HepG2 (cell line): Measurements from ENCODE around the gene P3H3. TPM values are rescaled to one million over a fixed set of nuclear protein-coding genes. Genes with fewer than 3 reads are reported as not detected.

Experiments
- ARHGAP35 ChIP-seq: sonication (generic); formaldehyde crosslinking; IDR thresholded peaks from 2 replicates; pipeline ENCODE4 v1.9.0; 2022; ENCODE audit warnings: mild to moderate bottlenecking, inconsistent platforms, moderate library complexity, missing genetic modification reagents, borderline replicate concordance
- FOXA1 ChIP-seq, 2 experiments: fragments of 450-650 bp in 1 of 2; sonication (generic) in 1 of 2; formaldehyde crosslinking in 1 of 2; IDR thresholded peaks; 2 replicates each; pipeline versions ENCODE4 v1.4.0 to v1.6.1; 2016 to 2020; ENCODE audit warnings: missing genetic modification reagents in 1 of 2
- MED13 ChIP-seq: sonication (generic); formaldehyde crosslinking; IDR thresholded peaks from 2 replicates; pipeline ENCODE4 v1.5.0; 2020; ENCODE audit warnings: missing genetic modification reagents
- MEIS1 ChIP-seq: sonication (generic); formaldehyde crosslinking; IDR thresholded peaks from 2 replicates; pipeline ENCODE4 v1.9.0; 2021; ENCODE audit warnings: mild to moderate bottlenecking, missing genetic modification reagents, moderate library complexity, borderline replicate concordance
- ZNF180 ChIP-seq: sonication (generic); formaldehyde crosslinking; IDR thresholded peaks from 2 replicates; pipeline ENCODE4 v1.4.0; 2020; ENCODE audit warnings: low read depth, missing genetic modification reagents, borderline replicate concordance
- ZNF556 ChIP-seq: sonication (generic); formaldehyde crosslinking; IDR thresholded peaks from 2 replicates; pipeline ENCODE4 v1.4.0; 2020; ENCODE audit warnings: mild to moderate bottlenecking, missing genetic modification reagents, borderline replicate concordance
- ZNF792 ChIP-seq: IDR thresholded peaks from 2 replicates; pipeline ENCODE4 v1.6.1; 2016
- polyA plus RNA-seq, 8 experiments: library from polyadenylated mRNA; depleted of rRNA in 3 of 8; stranded (reverse) in 7 of 8; unstranded in 1 of 8; fragments of >200 nt; fragmentation: Illumina TruSeq in 4 of 8; extraction: Trizol in 4 of 8; gene quantifications; 2 replicates each; pipeline versions ENCODE4 v1.2.1 to v1.2.3, GENCODE V29; 2011 to 2016; ENCODE audit warnings: low read depth in 4 of 8, missing spikeins in 1 of 8, mixed read lengths in 1 of 8; ENCODE audit not compliant: insufficient read depth in 1 of 8
- total RNA-seq, 5 experiments: library from RNA; depleted of rRNA; stranded (reverse); fragments of >200 nt; fragmentation: Illumina TruSeq; extraction: Trizol; gene quantifications; 2 replicates each; pipeline ENCODE4 v1.2.3, GENCODE V29; 2016; ENCODE audit warnings: low read depth in 1 of 5
- TF ChIP-seq, protein P1 (sequence below): sonication (generic); formaldehyde crosslinking; IDR thresholded peaks from 2 replicates; pipeline ENCODE4 v1.5.0; 2020; ENCODE audit warnings: mild to moderate bottlenecking, missing genetic modification reagents, borderline replicate concordance
- TF ChIP-seq, protein P2 (sequence below): IDR thresholded peaks from 2 replicates; pipeline ENCODE4 v1.6.1; 2016; ENCODE audit warnings: mild to moderate bottlenecking, missing biosample characterization, missing genetic modification reagents
- TF ChIP-seq, protein P3 (sequence below): sonication (generic); formaldehyde crosslinking; conservative IDR thresholded peaks from 2 replicates; pipeline ENCODE4 v1.5.0; 2020; ENCODE audit warnings: missing genetic modification reagents
- TF ChIP-seq, protein P4 (sequence below): sonication (generic); formaldehyde crosslinking; conservative IDR thresholded peaks from 2 replicates; pipeline ENCODE4 v1.4.0; 2020; ENCODE audit warnings: missing genetic modification reagents
- TF ChIP-seq, protein P5 (sequence below): sonication (generic); formaldehyde crosslinking; IDR thresholded peaks from 2 replicates; pipeline ENCODE4 v1.5.0; 2020; ENCODE audit warnings: missing genetic modification reagents, mild to moderate bottlenecking, borderline replicate concordance
- TF ChIP-seq, protein P6 (sequence below): sonication (generic); formaldehyde crosslinking; IDR thresholded peaks from 2 replicates; pipeline ENCODE4 v1.4.0; 2020; ENCODE audit warnings: mild to moderate bottlenecking, missing genetic modification reagents

Gene P3H3
- total and polyA plus RNA-seq, 2 of the 13 experiments (the other 11 are each of a cell fraction or from before 2014, with no cell fraction given): 20.1 to 20.5 TPM

DNA sequence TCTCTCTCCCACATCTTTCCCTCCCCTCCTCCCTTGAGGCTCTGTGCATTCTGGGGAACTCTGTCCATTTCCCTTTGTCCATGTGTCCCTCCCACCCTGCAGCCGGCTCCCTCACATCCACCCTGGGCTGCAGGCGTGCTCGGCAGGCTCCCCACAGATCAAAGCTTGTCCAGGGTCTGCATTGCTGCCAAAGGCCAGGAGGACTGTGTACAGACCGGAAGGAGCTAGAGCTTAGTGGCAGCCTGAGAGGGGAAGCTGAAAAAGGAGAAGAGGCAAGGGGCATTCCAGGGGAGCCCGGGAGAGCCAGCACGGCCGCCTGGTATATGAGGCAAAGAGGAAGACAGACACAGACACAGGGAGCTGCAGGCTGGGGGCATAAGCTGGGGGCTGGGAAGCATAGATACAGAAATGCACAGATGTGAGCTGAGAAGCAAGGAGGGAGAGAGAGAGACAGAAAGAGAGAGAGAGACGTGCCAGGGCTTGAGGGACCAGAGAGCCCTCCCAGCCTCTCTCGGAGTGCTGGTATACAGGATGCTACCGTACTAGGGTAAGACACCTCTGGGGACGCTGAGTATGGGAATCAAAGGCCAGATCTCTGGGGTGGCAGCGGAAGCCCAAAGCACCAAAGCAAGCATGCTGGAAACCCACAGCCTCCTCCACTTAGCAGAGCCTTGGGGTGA is 35.5 kb upstream of the P3H3 start (continued):
- TF ChIP-seq, protein P1, sequence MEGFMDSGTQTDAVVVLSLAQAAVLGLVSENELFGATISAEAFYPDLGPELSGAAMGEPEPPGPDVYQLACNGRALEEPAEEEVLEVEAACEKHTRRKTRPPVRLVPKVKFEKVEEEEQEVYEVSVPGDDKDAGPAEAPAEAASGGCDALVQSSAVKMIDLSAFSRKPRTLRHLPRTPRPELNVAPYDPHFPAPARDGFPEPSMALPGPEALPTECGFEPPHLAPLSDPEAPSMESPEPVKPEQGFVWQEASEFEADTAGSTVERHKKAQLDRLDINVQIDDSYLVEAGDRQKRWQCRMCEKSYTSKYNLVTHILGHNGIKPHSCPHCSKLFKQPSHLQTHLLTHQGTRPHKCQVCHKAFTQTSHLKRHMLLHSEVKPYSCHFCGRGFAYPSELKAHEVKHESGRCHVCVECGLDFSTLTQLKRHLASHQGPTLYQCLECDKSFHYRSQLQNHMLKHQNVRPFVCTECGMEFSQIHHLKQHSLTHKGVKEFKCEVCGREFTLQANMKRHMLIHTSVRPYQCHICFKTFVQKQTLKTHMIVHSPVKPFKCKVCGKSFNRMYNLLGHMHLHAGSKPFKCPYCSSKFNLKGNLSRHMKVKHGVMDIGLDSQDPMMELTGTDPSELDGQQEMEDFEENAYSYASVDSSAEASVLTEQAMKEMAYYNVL (CRISPR knock-in tag): peak; percentile 96; the same call in 1 of the 2 replicates
- TF ChIP-seq ZNF556 (CRISPR knock-in tag) (peak; percentile 71; the same call in 1 of the 2 replicates), ARHGAP35 (CRISPR knock-in tag) (peak; percentile 41; the same call in 1 of the 2 replicates), MEIS1 (CRISPR knock-in tag) (peak; percentile 60; the same call in 1 of the 2 replicates), ZNF792 (CRISPR knock-in tag) (peak; percentile 75; the same call in 1 of the 2 replicates), FOXA1 (IDR thresholded peaks at IDR 0.05) (no peak), FOXA1 (CRISPR knock-in tag; IDR thresholded peaks at IDR 0.05) (peak; percentile 71), ZNF180 (CRISPR knock-in tag) (no peak), MED13 (CRISPR knock-in tag) (no peak)
- TF ChIP-seq, protein P2, sequence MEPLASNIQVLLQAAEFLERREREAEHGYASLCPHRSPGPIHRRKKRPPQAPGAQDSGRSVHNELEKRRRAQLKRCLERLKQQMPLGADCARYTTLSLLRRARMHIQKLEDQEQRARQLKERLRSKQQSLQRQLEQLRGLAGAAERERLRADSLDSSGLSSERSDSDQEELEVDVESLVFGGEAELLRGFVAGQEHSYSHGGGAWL (CRISPR knock-in tag): no peak
- TF ChIP-seq, protein P3, sequence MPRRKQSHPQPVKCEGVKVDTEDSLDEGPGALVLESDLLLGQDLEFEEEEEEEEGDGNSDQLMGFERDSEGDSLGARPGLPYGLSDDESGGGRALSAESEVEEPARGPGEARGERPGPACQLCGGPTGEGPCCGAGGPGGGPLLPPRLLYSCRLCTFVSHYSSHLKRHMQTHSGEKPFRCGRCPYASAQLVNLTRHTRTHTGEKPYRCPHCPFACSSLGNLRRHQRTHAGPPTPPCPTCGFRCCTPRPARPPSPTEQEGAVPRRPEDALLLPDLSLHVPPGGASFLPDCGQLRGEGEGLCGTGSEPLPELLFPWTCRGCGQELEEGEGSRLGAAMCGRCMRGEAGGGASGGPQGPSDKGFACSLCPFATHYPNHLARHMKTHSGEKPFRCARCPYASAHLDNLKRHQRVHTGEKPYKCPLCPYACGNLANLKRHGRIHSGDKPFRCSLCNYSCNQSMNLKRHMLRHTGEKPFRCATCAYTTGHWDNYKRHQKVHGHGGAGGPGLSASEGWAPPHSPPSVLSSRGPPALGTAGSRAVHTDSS (CRISPR knock-in tag): no peak
- TF ChIP-seq, protein P4, sequence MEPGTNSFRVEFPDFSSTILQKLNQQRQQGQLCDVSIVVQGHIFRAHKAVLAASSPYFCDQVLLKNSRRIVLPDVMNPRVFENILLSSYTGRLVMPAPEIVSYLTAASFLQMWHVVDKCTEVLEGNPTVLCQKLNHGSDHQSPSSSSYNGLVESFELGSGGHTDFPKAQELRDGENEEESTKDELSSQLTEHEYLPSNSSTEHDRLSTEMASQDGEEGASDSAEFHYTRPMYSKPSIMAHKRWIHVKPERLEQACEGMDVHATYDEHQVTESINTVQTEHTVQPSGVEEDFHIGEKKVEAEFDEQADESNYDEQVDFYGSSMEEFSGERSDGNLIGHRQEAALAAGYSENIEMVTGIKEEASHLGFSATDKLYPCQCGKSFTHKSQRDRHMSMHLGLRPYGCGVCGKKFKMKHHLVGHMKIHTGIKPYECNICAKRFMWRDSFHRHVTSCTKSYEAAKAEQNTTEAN: peak; percentile 64; the same call in 1 of the 2 replicates
- TF ChIP-seq, protein P5, sequence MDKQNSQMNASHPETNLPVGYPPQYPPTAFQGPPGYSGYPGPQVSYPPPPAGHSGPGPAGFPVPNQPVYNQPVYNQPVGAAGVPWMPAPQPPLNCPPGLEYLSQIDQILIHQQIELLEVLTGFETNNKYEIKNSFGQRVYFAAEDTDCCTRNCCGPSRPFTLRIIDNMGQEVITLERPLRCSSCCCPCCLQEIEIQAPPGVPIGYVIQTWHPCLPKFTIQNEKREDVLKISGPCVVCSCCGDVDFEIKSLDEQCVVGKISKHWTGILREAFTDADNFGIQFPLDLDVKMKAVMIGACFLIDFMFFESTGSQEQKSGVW (CRISPR knock-in tag): no peak
- TF ChIP-seq, protein P6, sequence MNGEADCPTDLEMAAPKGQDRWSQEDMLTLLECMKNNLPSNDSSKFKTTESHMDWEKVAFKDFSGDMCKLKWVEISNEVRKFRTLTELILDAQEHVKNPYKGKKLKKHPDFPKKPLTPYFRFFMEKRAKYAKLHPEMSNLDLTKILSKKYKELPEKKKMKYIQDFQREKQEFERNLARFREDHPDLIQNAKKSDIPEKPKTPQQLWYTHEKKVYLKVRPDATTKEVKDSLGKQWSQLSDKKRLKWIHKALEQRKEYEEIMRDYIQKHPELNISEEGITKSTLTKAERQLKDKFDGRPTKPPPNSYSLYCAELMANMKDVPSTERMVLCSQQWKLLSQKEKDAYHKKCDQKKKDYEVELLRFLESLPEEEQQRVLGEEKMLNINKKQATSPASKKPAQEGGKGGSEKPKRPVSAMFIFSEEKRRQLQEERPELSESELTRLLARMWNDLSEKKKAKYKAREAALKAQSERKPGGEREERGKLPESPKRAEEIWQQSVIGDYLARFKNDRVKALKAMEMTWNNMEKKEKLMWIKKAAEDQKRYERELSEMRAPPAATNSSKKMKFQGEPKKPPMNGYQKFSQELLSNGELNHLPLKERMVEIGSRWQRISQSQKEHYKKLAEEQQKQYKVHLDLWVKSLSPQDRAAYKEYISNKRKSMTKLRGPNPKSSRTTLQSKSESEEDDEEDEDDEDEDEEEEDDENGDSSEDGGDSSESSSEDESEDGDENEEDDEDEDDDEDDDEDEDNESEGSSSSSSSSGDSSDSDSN (CRISPR knock-in tag): peak; percentile 92
